Lung (tissue), 12 donors: ENCODE measurements around the gene DCLK1. TPM values are rescaled to one million over a fixed set of nuclear protein-coding genes. Genes with fewer than 3 reads are reported as not detected.

Source experiments
- ATAC-seq: fragments of 200-7000 bp; cut with Tn5 transposase; one replicate; pipeline ENCODE4 v1.9.1; 2020; ENCODE audit warnings: moderate number of reproducible peaks; ENCODE audit not compliant: insufficient read depth, low FRiP score
- DNase-seq, 3 donors: peaks; one replicate each; pipeline ENCODE4 v3.0.0-alpha.2; 2013 to 2017
- H3K27ac ChIP-seq, 2 donors: one replicate each; pipeline ENCODE4 v1.5.1; 2013; ENCODE audit warnings: mild to moderate bottlenecking in 2 of 2, moderate library complexity in 2 of 2, control low read depth in 1 of 2, inconsistent platforms in 1 of 2, low read depth in 1 of 2, low read length in 1 of 2
- H3K27me3 ChIP-seq, 3 donors: one replicate each; pipeline ENCODE4 v1.5.1; 2013; ENCODE audit warnings: low read length in 2 of 3; ENCODE audit not compliant: control insufficient read depth in 3 of 3, insufficient read depth in 3 of 3
- H3K36me3 ChIP-seq, 4 donors: one replicate each; pipeline ENCODE4 v1.5.1; 2013; ENCODE audit warnings: low read length in 4 of 4, mild to moderate bottlenecking in 1 of 4, moderate library complexity in 1 of 4; ENCODE audit not compliant: control insufficient read depth in 4 of 4, insufficient read depth in 4 of 4
- H3K4me1 ChIP-seq, 5 donors: one replicate each; pipeline ENCODE4 v1.5.1; 2013; ENCODE audit warnings: low read length in 5 of 5, mild to moderate bottlenecking in 2 of 5, moderate library complexity in 1 of 5; ENCODE audit not compliant: control insufficient read depth in 5 of 5, insufficient read depth in 5 of 5
- H3K4me3 ChIP-seq: one replicate; pipeline ENCODE4 v1.5.1; 2013; ENCODE audit warnings: mild to moderate bottlenecking, control low read depth, moderate library complexity
- H3K9ac ChIP-seq, 2 donors: one replicate each; pipeline ENCODE4 v1.5.1; 2013; ENCODE audit warnings: low read length in 2 of 2, control low read depth in 1 of 2; ENCODE audit not compliant: insufficient read depth in 1 of 2
- H3K9me3 ChIP-seq, 4 donors: one replicate each; pipeline ENCODE4 v1.5.1; 2013; ENCODE audit warnings: low read length in 3 of 4, mild to moderate bottlenecking in 1 of 4, moderate library complexity in 1 of 4; ENCODE audit not compliant: control insufficient read depth in 4 of 4, insufficient read depth in 3 of 4
- WGBS, 2 donors: extraction: QIAGEN DNeasy Blood & Tissue Kit; methylation state at CpG; one replicate each; pipeline ENCODE4 v1.1.7; 2013; 5-methylcytosine and 5-hydroxymethylcytosine counted together
- polyA plus RNA-seq, 2 donors: library from polyadenylated mRNA; stranded (reverse); fragments of 200-250 nt; gene quantifications; one replicate each; pipeline ENCODE4 v1.2.1, GENCODE V29; 2013
- total RNA-seq, 2 donors: library from RNA; depleted of rRNA in 1 of 2; stranded (reverse); fragments of >200 nt in 1 of 2; gene quantifications; one replicate each; pipeline ENCODE4 v1.2.1, GENCODE V29; 2014 to 2021
- TF ChIP-seq, protein P1 (sequence below): IDR thresholded peaks from 2 replicates; pipeline ENCODE4 v1.5.1; 2012; ENCODE audit warnings: mild to moderate bottlenecking; ENCODE audit errors: control extremely low read depth, extremely low read depth
- donor health status: control.
- donor health status: control.
- donor health status: Bipolar disorder and iron deficiency.
- donor health status: healthy.
- donor health status: DM: yes; HTN: yes; CAD: no.

The DCLK1 gene
- total and polyA plus RNA-seq, 4 donors: 1.2 to 23.5 (median 7.0) TPM

DNA sequence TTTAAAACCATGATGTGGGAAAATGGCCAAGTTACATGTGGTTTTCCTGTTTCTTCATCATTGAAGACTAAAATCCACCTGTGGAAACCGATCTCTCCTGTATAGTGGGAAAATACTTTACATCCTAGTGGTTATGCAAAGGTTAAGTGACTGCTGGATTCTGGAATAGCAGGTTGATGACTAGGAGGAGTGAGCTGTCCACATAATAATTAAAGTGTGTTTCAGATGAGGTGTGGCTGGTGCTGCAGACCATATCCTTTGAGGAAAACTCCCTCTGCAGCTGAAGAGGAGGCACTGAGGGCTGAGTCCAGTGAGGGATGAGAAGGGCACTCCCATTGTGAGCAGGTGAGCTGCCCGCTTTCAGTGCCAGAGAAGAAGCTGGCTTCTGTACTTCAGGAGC, 43.2 kb downstream of the DCLK1 start:
- no peak overlapping the region for H3K9ac ChIP-seq
- TF ChIP-seq, protein P1, sequence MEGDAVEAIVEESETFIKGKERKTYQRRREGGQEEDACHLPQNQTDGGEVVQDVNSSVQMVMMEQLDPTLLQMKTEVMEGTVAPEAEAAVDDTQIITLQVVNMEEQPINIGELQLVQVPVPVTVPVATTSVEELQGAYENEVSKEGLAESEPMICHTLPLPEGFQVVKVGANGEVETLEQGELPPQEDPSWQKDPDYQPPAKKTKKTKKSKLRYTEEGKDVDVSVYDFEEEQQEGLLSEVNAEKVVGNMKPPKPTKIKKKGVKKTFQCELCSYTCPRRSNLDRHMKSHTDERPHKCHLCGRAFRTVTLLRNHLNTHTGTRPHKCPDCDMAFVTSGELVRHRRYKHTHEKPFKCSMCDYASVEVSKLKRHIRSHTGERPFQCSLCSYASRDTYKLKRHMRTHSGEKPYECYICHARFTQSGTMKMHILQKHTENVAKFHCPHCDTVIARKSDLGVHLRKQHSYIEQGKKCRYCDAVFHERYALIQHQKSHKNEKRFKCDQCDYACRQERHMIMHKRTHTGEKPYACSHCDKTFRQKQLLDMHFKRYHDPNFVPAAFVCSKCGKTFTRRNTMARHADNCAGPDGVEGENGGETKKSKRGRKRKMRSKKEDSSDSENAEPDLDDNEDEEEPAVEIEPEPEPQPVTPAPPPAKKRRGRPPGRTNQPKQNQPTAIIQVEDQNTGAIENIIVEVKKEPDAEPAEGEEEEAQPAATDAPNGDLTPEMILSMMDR: no peak
- H3K27me3 ChIP-seq: no peaks in the 10 kb centered on the region
- ATAC-seq (no peak), DNase-seq (no peak)
- no peaks in the 10 kb centered on the region for H3K36me3 ChIP-seq
- WGBS, 2 donors: 77 to 78% methylated on average over 2 of the region's 2 CpGs
- H3K4me3 ChIP-seq: no peak overlapping the region
- no peak overlapping the region for H3K27ac ChIP-seq
- peaks cover 0 to 3% (median 0%) of the 10 kb centered on the region in 5 donors for H3K4me1 ChIP-seq
- H3K9me3 ChIP-seq: no peaks in the 10 kb centered on the region

DNA sequence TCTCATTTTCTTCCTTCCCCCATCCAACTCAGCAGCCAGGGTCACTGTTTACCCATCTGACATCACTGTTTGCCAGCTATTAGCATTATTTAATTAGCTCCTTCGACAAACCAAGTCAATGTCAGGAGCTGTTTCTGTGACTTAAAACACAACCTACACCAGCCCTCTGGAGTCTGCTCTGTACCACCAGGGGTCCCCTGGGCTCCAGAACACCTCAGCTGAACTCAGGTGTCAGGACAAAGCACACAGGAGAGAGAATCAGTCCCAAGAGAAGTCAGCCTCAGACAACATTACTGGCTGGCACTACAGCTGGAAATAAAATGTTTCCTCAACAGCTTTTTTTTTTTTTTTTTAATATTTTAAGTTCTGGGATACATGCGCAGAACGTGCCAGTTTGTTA, 45.1 kb downstream of the DCLK1 start:
- H3K9ac ChIP-seq: no peak overlapping the region
- no peaks in the 10 kb centered on the region for H3K36me3 ChIP-seq
- H3K27ac ChIP-seq: no peak overlapping the region
- ATAC-seq (no peak), DNase-seq (no peak)
- H3K9me3 ChIP-seq: no peaks in the 10 kb centered on the region
- H3K27me3 ChIP-seq: no peaks in the 10 kb centered on the region
- TF ChIP-seq, protein P1: no peak
- H3K4me1 ChIP-seq: peaks cover 0 to 3% (median 0%) of the 10 kb centered on the region in 5 donors
- no peak overlapping the region for H3K4me3 ChIP-seq
- WGBS, 2 donors: 72 to 75% methylated on average over 3 of the region's 3 CpGs

DNA sequence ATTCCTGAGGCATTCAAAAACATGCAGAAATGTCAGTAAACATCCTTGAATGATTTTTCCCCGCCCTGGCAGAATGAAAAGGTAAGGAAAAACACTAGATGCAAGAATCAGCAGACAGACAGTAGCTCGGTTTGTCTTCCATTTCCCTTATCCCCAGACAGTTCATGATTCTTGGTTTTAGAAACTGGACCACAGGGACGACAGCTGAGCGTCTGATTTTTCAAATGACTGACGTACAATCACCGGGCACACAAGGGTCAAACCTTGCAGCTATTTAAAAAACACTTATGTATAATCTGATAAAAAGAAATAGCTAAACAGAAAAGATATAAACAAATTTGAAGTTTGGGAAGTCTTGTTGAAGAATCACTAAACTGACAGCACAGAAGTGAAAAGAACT, 47.1 kb downstream of the DCLK1 start:
- H3K36me3 ChIP-seq: no peaks in the 10 kb centered on the region
- H3K27ac ChIP-seq: no peak overlapping the region
- no peaks in the 10 kb centered on the region for H3K27me3 ChIP-seq
- DNase-seq (no peak), ATAC-seq (no peak)
- H3K4me3 ChIP-seq: no peak overlapping the region
- WGBS, 2 donors: 70 to 76% methylated on average over 6 of the region's 6 CpGs
- H3K9me3 ChIP-seq: no peaks in the 10 kb centered on the region
- H3K9ac ChIP-seq: no peak overlapping the region
- peaks cover 0 to 3% (median 0%) of the 10 kb centered on the region in 5 donors for H3K4me1 ChIP-seq
- TF ChIP-seq, protein P1: no peak

DNA sequence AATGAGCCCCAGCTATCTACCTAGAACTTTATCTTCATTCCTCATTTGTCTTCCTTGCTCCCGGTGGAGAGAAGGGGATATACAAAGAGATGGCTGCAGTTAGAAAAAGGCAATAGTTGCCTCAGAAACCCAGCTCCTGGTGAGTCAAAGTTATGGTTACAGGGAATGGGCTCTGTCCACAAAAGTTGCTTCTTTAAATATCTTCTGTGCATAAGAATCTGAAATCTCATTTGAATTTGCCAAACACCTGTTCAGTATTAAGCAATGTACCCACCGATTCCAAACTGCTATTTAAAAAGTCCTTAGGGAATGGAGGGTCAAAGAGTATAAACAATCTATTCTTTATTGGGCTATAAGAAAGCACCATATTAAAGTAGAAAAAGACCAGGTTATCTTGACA, 48.4 kb downstream of the DCLK1 start:
- Histone ChIP-seq H3K27ac (no peak overlapping the region), H3K9me3 (no peaks in the 10 kb centered on the region), H3K27me3 (no peaks in the 10 kb centered on the region), H3K4me3 (no peak overlapping the region), H3K9ac (no peak overlapping the region), H3K4me1 (peaks cover 0 to 3% (median 0%) of the 10 kb centered on the region in 5 donors), H3K36me3 (no peaks in the 10 kb centered on the region)
- DNase-seq: no peak
- no peak for ATAC-seq
- WGBS, 2 donors: 72 to 86% methylated on average over 2 of the region's 2 CpGs
- TF ChIP-seq, protein P1: no peak
